ENCODE data around the gene ADAMTS16. TPM values are rescaled to one million over a fixed set of nuclear protein-coding genes. Genes with fewer than 3 reads are reported as not detected.

Gene ADAMTS16
- total and polyA plus RNA-seq, 2 donors (not counting 3 experiments of a cell fraction or from before 2014, with no cell fraction given): not detected

- no peak for FAIRE-seq
Measured at GRCh38 chr5:5352675-5353074, 212.5 kb downstream of the ADAMTS16 start.

More at GRCh38 chr5:5352675-5353074, 212.5 kb downstream of the ADAMTS16 start:
- ChIA-PET POLR2A (no interaction called here), CTCF (no interaction called here)
- intact Hi-C loops (cut with micrococcal nuclease) (no loop called here), dilution Hi-C loops (cut with MboI; ENCODE audit: extremely low pct_ligation_motif_present, low sequenced_read_pairs) (no loop called here)
- Histone ChIP-seq H3K4me1 (ENCODE audit: control insufficient read depth, extremely low read depth, insufficient read depth, low read length) (no peaks in the 10 kb centered on the region), H3K27ac (ENCODE audit: insufficient read depth, low read depth, low read length) (no peak overlapping the region), H3K4me3 (replicated peaks in 1 of 3; ENCODE audit: insufficient read depth in 1 of 3, low read depth in 1 of 3, low read length in 3 of 3) (no peak overlapping the region), H3K36me3 (ENCODE audit: control insufficient read depth in 2 of 2, extremely low read depth in 1 of 2, insufficient read depth in 2 of 2, low read length in 2 of 2) (no peaks in the 10 kb centered on the region), H3K27me3 (ENCODE audit: control insufficient read depth in 2 of 2, insufficient read depth in 2 of 2, low read length in 2 of 2) (no peaks in the 10 kb centered on the region), H3K79me2 (ENCODE audit: control insufficient read depth, insufficient read depth, low read length) (no peaks in the 10 kb centered on the region), H4K20me1 (replicated peaks; ENCODE audit: control insufficient read depth, extremely low read depth, insufficient read depth, low read length) (no peaks in the 10 kb centered on the region), H2AFZ (ENCODE audit: low read depth, low read length) (no peak overlapping the region), H3K9me1 (replicated peaks; ENCODE audit: control insufficient read depth, extremely low read depth, insufficient read depth, low read length) (no peaks in the 10 kb centered on the region), H3K4me2 (ENCODE audit: insufficient read depth, low read length) (no peak overlapping the region), H3K9ac (replicated peaks; ENCODE audit: extremely low read depth, insufficient read depth, low read length) (no peak overlapping the region), H3K9me3 (replicated peaks; ENCODE audit: control insufficient read depth, insufficient read depth, low read length) (no peaks in the 10 kb centered on the region)
- BruUV-seq (replicated peaks): no TSS peak
- TF ChIP-seq MYC (IDR thresholded peaks at IDR 0.05; ENCODE audit: low read depth, low read length) (no peak), CTCF (IDR thresholded peaks at IDR 0.05; ENCODE audit: extremely low read depth in 1 of 2, insufficient read depth in 1 of 2, low read depth in 1 of 2, low read length in 2 of 2) (no peak), MAX (IDR thresholded peaks at IDR 0.05; ENCODE audit: insufficient read depth, insufficient read length) (no peak), JUN (IDR thresholded peaks at IDR 0.05; ENCODE audit: borderline replicate concordance, insufficient read depth, insufficient read length, low read depth) (no peak)
- DNase-seq (ENCODE audit: low read depth, low spot score): no peak

Measured in endothelial cell of umbilical vein (primary cell).